H9 (cell line): Measurements from ENCODE around the gene SRGAP1. TPM values are rescaled to one million over a fixed set of nuclear protein-coding genes. Genes with fewer than 3 reads are reported as not detected.

Experiments used
- DNase-seq: peaks from one replicate; pipeline ENCODE4 v3.0.0-alpha.2; 2017
- H2AFZ ChIP-seq: one replicate; pipeline ENCODE4 v1.6.1; 2013; ENCODE audit warnings: mild to moderate bottlenecking, low read length, control low read depth, moderate library complexity
- H2AK5ac ChIP-seq: 2 replicates; pipeline ENCODE4 v1.6.1; 2013; ENCODE audit warnings: low read length, control low read depth, mixed read lengths; ENCODE audit not compliant: insufficient read length
- H2BK120ac ChIP-seq: one replicate; pipeline ENCODE4 v1.6.1; 2013; ENCODE audit warnings: low read depth, mild to moderate bottlenecking, low read length, control low read depth, inconsistent platforms; ENCODE audit not compliant: poor library complexity, severe bottlenecking
- H2BK12ac ChIP-seq: 2 replicates; pipeline ENCODE4 v1.6.1; 2013; ENCODE audit warnings: low read length, control low read depth, mixed read lengths, low read depth; ENCODE audit not compliant: insufficient read length
- H2BK15ac ChIP-seq: 2 replicates; pipeline ENCODE4 v1.6.1; 2013; ENCODE audit warnings: low read depth, low read length, control low read depth
- H2BK20ac ChIP-seq: one replicate; pipeline ENCODE4 v1.6.1; 2013; ENCODE audit warnings: low read depth, mild to moderate bottlenecking, low read length, control low read depth, inconsistent platforms; ENCODE audit not compliant: poor library complexity, severe bottlenecking
- H2BK5ac ChIP-seq: 2 replicates; pipeline ENCODE4 v1.6.1; 2013; ENCODE audit warnings: low read length, control low read depth, mixed read lengths; ENCODE audit not compliant: insufficient read length
- H3K14ac ChIP-seq: 2 replicates; pipeline ENCODE4 v1.6.1; 2013; ENCODE audit warnings: low read length, control low read depth; ENCODE audit not compliant: insufficient read depth
- H3K18ac ChIP-seq: 2 replicates; pipeline ENCODE4 v1.6.1; 2013; ENCODE audit warnings: low read depth, mild to moderate bottlenecking, mixed read lengths, low read length, control low read depth; ENCODE audit not compliant: insufficient read length
- H3K23ac ChIP-seq: 2 replicates; pipeline ENCODE4 v1.6.1; 2013; ENCODE audit warnings: low read length, control low read depth, mixed read lengths, low read depth; ENCODE audit not compliant: insufficient read length
- H3K23me2 ChIP-seq: 2 replicates; pipeline ENCODE4 v1.6.1; 2013; ENCODE audit warnings: low read depth, mild to moderate bottlenecking, mixed read lengths, low read length, control low read depth; ENCODE audit not compliant: insufficient read length, poor library complexity, severe bottlenecking
- H3K27ac ChIP-seq: 2 replicates; pipeline ENCODE4 v1.5.1; 2013; ENCODE audit warnings: low read length, control low read depth, mixed read lengths, low read depth; ENCODE audit not compliant: insufficient read length
- H3K27me3 ChIP-seq: 2 replicates; pipeline ENCODE4 v1.6.1; 2013; ENCODE audit warnings: low read length, control low read depth, inconsistent platforms; ENCODE audit not compliant: insufficient read depth
- H3K4ac ChIP-seq: 2 replicates; pipeline ENCODE4 v1.6.1; 2013; ENCODE audit warnings: low read depth, mild to moderate bottlenecking, control low read depth, inconsistent platforms, low read length, moderate library complexity
- H3K4me1 ChIP-seq: 2 replicates; pipeline ENCODE4 v1.6.1; 2013; ENCODE audit warnings: low read length, control low read depth, inconsistent platforms; ENCODE audit not compliant: insufficient read depth
- H3K4me2 ChIP-seq: 2 replicates; pipeline ENCODE4 v1.6.1; 2013; ENCODE audit warnings: low read length, control low read depth, mixed read lengths; ENCODE audit not compliant: insufficient read length, insufficient read depth
- H3K56ac ChIP-seq: 2 replicates; pipeline ENCODE4 v1.6.1; 2013; ENCODE audit warnings: low read depth, mild to moderate bottlenecking, mixed read lengths, low read length, control low read depth; ENCODE audit not compliant: insufficient read length
- H3K79me1 ChIP-seq: 2 replicates; pipeline ENCODE4 v1.6.1; 2013; ENCODE audit warnings: low read depth, mild to moderate bottlenecking, moderate library complexity, low read length, control low read depth, inconsistent platforms; ENCODE audit not compliant: insufficient read depth, poor library complexity, severe bottlenecking
- H3K79me2 ChIP-seq: 2 replicates; pipeline ENCODE4 v1.6.1; 2013; ENCODE audit warnings: low read length, control low read depth, inconsistent platforms; ENCODE audit not compliant: insufficient read depth
- H3K9ac ChIP-seq: 2 replicates; pipeline ENCODE4 v1.6.1; 2013; ENCODE audit warnings: low read length, control low read depth, mixed read lengths; ENCODE audit not compliant: insufficient read length; ENCODE audit errors: extremely low read depth
- H3K9me3 ChIP-seq: one replicate; pipeline ENCODE4 v1.6.1; 2013; ENCODE audit warnings: low read depth, low read length, inconsistent platforms; ENCODE audit not compliant: control insufficient read depth
- H3T11ph ChIP-seq: one replicate; pipeline ENCODE4 v1.6.1; 2013; ENCODE audit warnings: mild to moderate bottlenecking, low read length, control low read depth, inconsistent platforms
- H4K20me1 ChIP-seq: one replicate; pipeline ENCODE4 v1.6.1; 2013; ENCODE audit not compliant: control insufficient read depth, insufficient read length, insufficient read depth
- H4K5ac ChIP-seq: 2 replicates; pipeline ENCODE4 v1.6.1; 2013; ENCODE audit warnings: low read depth, mild to moderate bottlenecking, mixed read lengths, low read length, control low read depth; ENCODE audit not compliant: insufficient read length
- H4K8ac ChIP-seq: replicated peaks from 2 replicates; pipeline ENCODE4 v1.6.1; 2013; ENCODE audit warnings: low read length, control low read depth, mixed read lengths, low read depth; ENCODE audit not compliant: insufficient read length
- H4K91ac ChIP-seq: 2 replicates; pipeline ENCODE4 v1.6.1; 2013; ENCODE audit warnings: low read depth, mild to moderate bottlenecking, moderate library complexity, mixed read lengths, low read length, control low read depth; ENCODE audit not compliant: insufficient read length
- H3K27ac Mint-ChIP-seq, 3 experiments: 2 replicates in 2 of 3; 3 replicates in 1 of 3; pipeline ENCODE4 v1.8.0; 2020 to 2021; ENCODE audit warnings: mixed read lengths in 3 of 3, mild to moderate bottlenecking in 1 of 3, moderate library complexity in 1 of 3
- H3K27me3 Mint-ChIP-seq: 2 replicates; pipeline ENCODE4 v1.8.0; 2021; ENCODE audit warnings: low read depth, mild to moderate bottlenecking, moderate library complexity, mixed read lengths
- H3K36me3 Mint-ChIP-seq, 3 experiments: 2 replicates in 2 of 3; 3 replicates in 1 of 3; pipeline ENCODE4 v1.8.0; 2020 to 2021; ENCODE audit warnings: low read depth in 3 of 3, mixed read lengths in 3 of 3; ENCODE audit not compliant: insufficient read depth in 1 of 3
- H3K4me1 Mint-ChIP-seq, 2 experiments: 2 replicates each; pipeline ENCODE4 v1.8.0; 2020; ENCODE audit warnings: mixed read lengths in 2 of 2
- H3K4me3 Mint-ChIP-seq, 2 experiments: 2 replicates in 1 of 2; 3 replicates in 1 of 2; pipeline ENCODE4 v1.8.0; 2020 to 2021; ENCODE audit warnings: mild to moderate bottlenecking in 2 of 2, mixed read lengths in 2 of 2, moderate library complexity in 1 of 2
- H3K9me3 Mint-ChIP-seq, 2 experiments: 2 replicates in 1 of 2; 3 replicates in 1 of 2; pipeline ENCODE4 v1.8.0; 2020; ENCODE audit warnings: mild to moderate bottlenecking in 2 of 2, mixed read lengths in 2 of 2, moderate library complexity in 1 of 2
- WGBS: extraction: QIAGEN DNeasy Blood & Tissue Kit; methylation state at CpG from one replicate; pipeline ENCODE4 v1.1.7; 2013; ENCODE audit warnings: missing lambda C conversion rate, low lambda C conversion rate, mixed read lengths; ENCODE audit not compliant: insufficient read length; ENCODE audit errors: extremely low coverage; 5-methylcytosine and 5-hydroxymethylcytosine counted together
- total RNA-seq: library from RNA; stranded (reverse); gene quantifications from 2 replicates; pipeline ENCODE4 v1.2.1, GENCODE V29; 2021
- TF ChIP-seq, protein P1 (sequence below): fragments of 200-600 bp; sonication (generic); conservative IDR thresholded peaks from 3 replicates; pipeline ENCODE4 v1.8.0; 2021; ENCODE audit warnings: antibody characterized with exemption, mild to moderate bottlenecking

SRGAP1 gene
- total RNA-seq, 1 experiment from 2014 or later = 4.8 TPM

DNA sequence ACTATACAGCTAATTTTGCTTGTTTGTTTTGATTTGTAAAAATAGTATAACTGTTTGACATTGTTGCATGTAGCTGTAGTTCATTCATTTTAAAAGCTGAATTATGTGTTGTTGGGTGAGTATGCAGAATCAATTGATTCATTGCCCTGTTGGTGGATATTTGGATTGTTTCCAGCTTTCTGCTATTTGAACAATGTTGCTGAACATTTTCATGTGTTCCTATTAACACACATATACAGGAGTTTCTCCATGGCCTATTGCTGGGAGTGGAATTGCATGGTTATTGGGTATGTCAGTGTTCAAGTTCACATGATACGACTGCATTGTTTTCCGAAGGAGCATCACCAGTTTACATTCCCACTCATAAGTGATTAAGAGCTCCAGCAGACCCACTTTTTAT is 75.3 kb downstream of the SRGAP1 start:
- no peak overlapping the region for H2AFZ ChIP-seq
- Mint-ChIP-seq H3K4me1 (peaks cover 24 to 28% of the 10 kb centered on the region in 2 experiments), H3K27ac (no peak overlapping the region), H3K27me3 (no peaks in the 10 kb centered on the region), H3K4me3 (no peak overlapping the region), H3K36me3 (no peaks in the 10 kb centered on the region), H3K9me3 (no peaks in the 10 kb centered on the region)
- no peak overlapping the region for H3T11ph ChIP-seq
- H3K27ac ChIP-seq = no peak overlapping the region
- no peak overlapping the region for H3K18ac ChIP-seq
- no peak overlapping the region for H2BK15ac ChIP-seq
- H2BK12ac ChIP-seq = no peak overlapping the region
- H3K4me1 ChIP-seq = peaks cover 8% of the 10 kb centered on the region; the same call in 1 of the 2 replicates
- H3K14ac ChIP-seq = no peak overlapping the region
- WGBS = no CpG with 5 or more reads among the region's 2 CpGs
- H2BK120ac ChIP-seq = no peak overlapping the region
- no peak overlapping the region for H4K8ac ChIP-seq
- H3K56ac ChIP-seq = no peak overlapping the region
- H3K23ac ChIP-seq = no peak overlapping the region
- H4K20me1 ChIP-seq = no peaks in the 10 kb centered on the region
- no peak overlapping the region for H2AK5ac ChIP-seq
- no peak overlapping the region for H2BK5ac ChIP-seq
- H3K79me1 ChIP-seq = no peaks in the 10 kb centered on the region
- H3K4me2 ChIP-seq = no peak overlapping the region
- no peak for DNase-seq
- H4K5ac ChIP-seq = no peak overlapping the region
- TF ChIP-seq, protein P1, sequence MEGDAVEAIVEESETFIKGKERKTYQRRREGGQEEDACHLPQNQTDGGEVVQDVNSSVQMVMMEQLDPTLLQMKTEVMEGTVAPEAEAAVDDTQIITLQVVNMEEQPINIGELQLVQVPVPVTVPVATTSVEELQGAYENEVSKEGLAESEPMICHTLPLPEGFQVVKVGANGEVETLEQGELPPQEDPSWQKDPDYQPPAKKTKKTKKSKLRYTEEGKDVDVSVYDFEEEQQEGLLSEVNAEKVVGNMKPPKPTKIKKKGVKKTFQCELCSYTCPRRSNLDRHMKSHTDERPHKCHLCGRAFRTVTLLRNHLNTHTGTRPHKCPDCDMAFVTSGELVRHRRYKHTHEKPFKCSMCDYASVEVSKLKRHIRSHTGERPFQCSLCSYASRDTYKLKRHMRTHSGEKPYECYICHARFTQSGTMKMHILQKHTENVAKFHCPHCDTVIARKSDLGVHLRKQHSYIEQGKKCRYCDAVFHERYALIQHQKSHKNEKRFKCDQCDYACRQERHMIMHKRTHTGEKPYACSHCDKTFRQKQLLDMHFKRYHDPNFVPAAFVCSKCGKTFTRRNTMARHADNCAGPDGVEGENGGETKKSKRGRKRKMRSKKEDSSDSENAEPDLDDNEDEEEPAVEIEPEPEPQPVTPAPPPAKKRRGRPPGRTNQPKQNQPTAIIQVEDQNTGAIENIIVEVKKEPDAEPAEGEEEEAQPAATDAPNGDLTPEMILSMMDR = no peak
- no peak overlapping the region for H3K9ac ChIP-seq
- H3K9me3 ChIP-seq = no peaks in the 10 kb centered on the region
- no peak overlapping the region for H4K91ac ChIP-seq
- no peaks in the 10 kb centered on the region for H3K23me2 ChIP-seq
- H2BK20ac ChIP-seq = no peak overlapping the region
- no peaks in the 10 kb centered on the region for H3K27me3 ChIP-seq
- no peaks in the 10 kb centered on the region for H3K79me2 ChIP-seq
- H3K4ac ChIP-seq = no peak overlapping the region
